ENCODE data around the gene ERBB2. TPM values are rescaled to one million over a fixed set of nuclear protein-coding genes. Genes with fewer than 3 reads are reported as not detected.
A peak's percentile ranks its signal among the peaks of the same experiment; 100 is the strongest.

ERBB2 gene
- total RNA-seq, 1 donor from 2014 or later: 66.2 TPM

GRCh38 chr17:39666231-39666600 lies 33.6 kb upstream of the ERBB2 start:
- Mint-ChIP-seq H3K27me3 (ENCODE audit: unreplicated experiment) (peaks cover 8% of the 10 kb centered on the region), H3K4me1 (ENCODE audit: unreplicated experiment) (peaks cover 56% of the 10 kb centered on the region)

GRCh38 chr17:39666601-39667261 lies 33.1 kb upstream of the ERBB2 start:
- no peak for TF ChIP-seq CTCF (IDR thresholded peaks at IDR 0.05)

More at GRCh38 chr17:39666231-39666600, 33.6 kb upstream of the ERBB2 start:
- no peaks in the 10 kb centered on the region for H3K9me3 Mint-ChIP-seq (ENCODE audit: unreplicated experiment)
- H3K27ac Mint-ChIP-seq (ENCODE audit: unreplicated experiment): peak overlapping the region; percentile 27
- no peak for DNase-seq (ENCODE audit: extremely low spot score, unreplicated experiment)
- no peak overlapping the region for H3K4me3 Mint-ChIP-seq (ENCODE audit: unreplicated experiment)
- H3K36me3 Mint-ChIP-seq (ENCODE audit: unreplicated experiment): peaks cover 3% of the 10 kb centered on the region
- no peak for TF ChIP-seq CTCF (IDR thresholded peaks at IDR 0.05)

GRCh38 chr17:39667262-39667944 lies 32.5 kb upstream of the ERBB2 start:
- Mint-ChIP-seq H3K36me3 (ENCODE audit: unreplicated experiment) (no peaks in the 10 kb centered on the region), H3K4me1 (ENCODE audit: unreplicated experiment) (peaks cover 53% of the 10 kb centered on the region), H3K27ac (ENCODE audit: unreplicated experiment) (no peak overlapping the region), H3K27me3 (ENCODE audit: unreplicated experiment) (peaks cover 8% of the 10 kb centered on the region), H3K4me3 (ENCODE audit: unreplicated experiment) (no peak overlapping the region), H3K9me3 (ENCODE audit: unreplicated experiment) (no peaks in the 10 kb centered on the region)
- no peak for TF ChIP-seq CTCF (IDR thresholded peaks at IDR 0.05)
- no peak for DNase-seq (ENCODE audit: extremely low spot score, unreplicated experiment)

More at GRCh38 chr17:39666601-39667261, 33.1 kb upstream of the ERBB2 start:
- Mint-ChIP-seq H3K27ac (ENCODE audit: unreplicated experiment) (no peak overlapping the region), H3K9me3 (ENCODE audit: unreplicated experiment) (no peaks in the 10 kb centered on the region), H3K4me3 (ENCODE audit: unreplicated experiment) (peak overlapping the region; percentile 40), H3K27me3 (ENCODE audit: unreplicated experiment) (peaks cover 8% of the 10 kb centered on the region), H3K4me1 (ENCODE audit: unreplicated experiment) (peaks cover 54% of the 10 kb centered on the region), H3K36me3 (ENCODE audit: unreplicated experiment) (no peaks in the 10 kb centered on the region)
- DNase-seq (ENCODE audit: extremely low spot score, unreplicated experiment): no peak

- Mint-ChIP-seq H3K27ac (ENCODE audit: unreplicated experiment) (no peak within 1 kb of the TSS), H3K4me3 (ENCODE audit: unreplicated experiment) (peak within 1 kb of the TSS; percentile 55), H3K36me3 (ENCODE audit: unreplicated experiment) (no peaks in the 10 kb centered on the region), H3K27me3 (ENCODE audit: unreplicated experiment) (peaks cover 8% of the 10 kb centered on the region), H3K4me1 (ENCODE audit: unreplicated experiment) (peaks cover 46% of the 10 kb centered on the region), H3K9me3 (ENCODE audit: unreplicated experiment) (no peaks in the 10 kb centered on the region)
- TF ChIP-seq CTCF (IDR thresholded peaks at IDR 0.05): peak; percentile 70
- DNase-seq (ENCODE audit: extremely low spot score, unreplicated experiment): no peak
Measured at GRCh38 chr17:39667945-39668924, 31.6 kb upstream of the ERBB2 start, which contains the start of gene PNMT. Gene PNMT, plus strand, starts transcription at chr17:39668453. Its CDS starts 23 bp downstream, at chr17:39668476.
